ENCODE results near the gene YTHDF2.
"Not testable (repeated sequence)": the region's sequence is repeated elsewhere in the genome, so short reads cannot be mapped to it uniquely, and the experiment has no call there.

The YTHDF2 gene

GRCh38 chr1:28770601-28771165, 33.9 kb downstream of the YTHDF2 start:
- no peaks in the 10 kb centered on the region for H3K27me3 ChIP-seq (ENCODE audit: control insufficient read depth, insufficient read depth, low read length)
- H3K4me3 ChIP-seq (ENCODE audit: low read length) = no peak overlapping the region
- peaks cover 9% of the 10 kb centered on the region for H3K36me3 ChIP-seq (ENCODE audit: control insufficient read depth, insufficient read depth, low read length)
- H3K9ac ChIP-seq (ENCODE audit: low read length) = no peak overlapping the region
- H3K4me1 ChIP-seq (ENCODE audit: control insufficient read depth, insufficient read depth, low read length) = peaks cover 4% of the 10 kb centered on the region
- no peak overlapping the region for H3K27ac ChIP-seq (ENCODE audit: low read depth, low read length)

- not testable (repeated sequence) for H3K27ac ChIP-seq (ENCODE audit: low read depth, low read length); H3K27me3 ChIP-seq (ENCODE audit: control insufficient read depth, insufficient read depth, low read length); H3K9ac ChIP-seq (ENCODE audit: low read length); H3K4me3 ChIP-seq (ENCODE audit: low read length); H3K36me3 ChIP-seq (ENCODE audit: control insufficient read depth, insufficient read depth, low read length); H3K4me1 ChIP-seq (ENCODE audit: control insufficient read depth, insufficient read depth, low read length)
Observed at GRCh38 chr1:28771921-28772320, 35.2 kb downstream of the YTHDF2 start.

GRCh38 chr1:28773105-28773504, 36.4 kb downstream of the YTHDF2 start:
- H3K27ac ChIP-seq (ENCODE audit: low read depth, low read length) = no peak overlapping the region
- no peaks in the 10 kb centered on the region for H3K27me3 ChIP-seq (ENCODE audit: control insufficient read depth, insufficient read depth, low read length)
- peaks cover 9% of the 10 kb centered on the region for H3K36me3 ChIP-seq (ENCODE audit: control insufficient read depth, insufficient read depth, low read length)
- H3K9ac ChIP-seq (ENCODE audit: low read length) = no peak overlapping the region
- peaks cover 4% of the 10 kb centered on the region for H3K4me1 ChIP-seq (ENCODE audit: control insufficient read depth, insufficient read depth, low read length)
- H3K4me3 ChIP-seq (ENCODE audit: low read length) = no peak overlapping the region

- Histone ChIP-seq H3K36me3 (ENCODE audit: control insufficient read depth, insufficient read depth, low read length) (peaks cover 3% of the 10 kb centered on the region), H3K27ac (ENCODE audit: low read depth, low read length) (no peak overlapping the region), H3K27me3 (ENCODE audit: control insufficient read depth, insufficient read depth, low read length) (no peaks in the 10 kb centered on the region), H3K4me1 (ENCODE audit: control insufficient read depth, insufficient read depth, low read length) (peaks cover 4% of the 10 kb centered on the region), H3K4me3 (ENCODE audit: low read length) (peak overlapping the region; percentile 75), H3K9ac (ENCODE audit: low read length) (peak overlapping the region; percentile 62)
Observed at GRCh38 chr1:28775121-28775942, 38.6 kb downstream of the YTHDF2 start.

GRCh38 chr1:28776341-28776740, 39.6 kb downstream of the YTHDF2 start:
- no peak overlapping the region for H3K9ac ChIP-seq (ENCODE audit: low read length)
- no peaks in the 10 kb centered on the region for H3K36me3 ChIP-seq (ENCODE audit: control insufficient read depth, insufficient read depth, low read length)
- no peak overlapping the region for H3K27ac ChIP-seq (ENCODE audit: low read depth, low read length)
- H3K27me3 ChIP-seq (ENCODE audit: control insufficient read depth, insufficient read depth, low read length) = no peaks in the 10 kb centered on the region
- peaks cover 4% of the 10 kb centered on the region for H3K4me1 ChIP-seq (ENCODE audit: control insufficient read depth, insufficient read depth, low read length)
- H3K4me3 ChIP-seq (ENCODE audit: low read length) = no peak overlapping the region

- H3K27me3 ChIP-seq (ENCODE audit: control insufficient read depth, insufficient read depth, low read length) = no peaks in the 10 kb centered on the region
- H3K27ac ChIP-seq (ENCODE audit: low read depth, low read length) = no peak overlapping the region
- H3K36me3 ChIP-seq (ENCODE audit: control insufficient read depth, insufficient read depth, low read length) = no peaks in the 10 kb centered on the region
- H3K4me3 ChIP-seq (ENCODE audit: low read length) = no peak overlapping the region
- no peak overlapping the region for H3K9ac ChIP-seq (ENCODE audit: low read length)
- peaks cover 4% of the 10 kb centered on the region for H3K4me1 ChIP-seq (ENCODE audit: control insufficient read depth, insufficient read depth, low read length)
Observed at GRCh38 chr1:28778021-28778420, 41.3 kb downstream of the YTHDF2 start.

- Histone ChIP-seq H3K4me1 (ENCODE audit: control insufficient read depth, insufficient read depth, low read length) (peaks cover 4% of the 10 kb centered on the region), H3K4me3 (ENCODE audit: low read length) (no peak overlapping the region), H3K36me3 (ENCODE audit: control insufficient read depth, insufficient read depth, low read length) (no peaks in the 10 kb centered on the region), H3K27me3 (ENCODE audit: control insufficient read depth, insufficient read depth, low read length) (no peaks in the 10 kb centered on the region), H3K27ac (ENCODE audit: low read depth, low read length) (no peak overlapping the region), H3K9ac (ENCODE audit: low read length) (no peak overlapping the region)
Observed at GRCh38 chr1:28779751-28780408, 43.1 kb downstream of the YTHDF2 start.

- no peak overlapping the region for H3K27ac ChIP-seq (ENCODE audit: low read depth, low read length)
- H3K27me3 ChIP-seq (ENCODE audit: control insufficient read depth, insufficient read depth, low read length) = no peaks in the 10 kb centered on the region
- H3K4me3 ChIP-seq (ENCODE audit: low read length) = no peak overlapping the region
- no peaks in the 10 kb centered on the region for H3K36me3 ChIP-seq (ENCODE audit: control insufficient read depth, insufficient read depth, low read length)
- no peak overlapping the region for H3K9ac ChIP-seq (ENCODE audit: low read length)
- no peaks in the 10 kb centered on the region for H3K4me1 ChIP-seq (ENCODE audit: control insufficient read depth, insufficient read depth, low read length)
Observed at GRCh38 chr1:28781305-28781704, 44.6 kb downstream of the YTHDF2 start.

GRCh38 chr1:28782011-28782410, 45.3 kb downstream of the YTHDF2 start:
- H3K9ac ChIP-seq (ENCODE audit: low read length) = no peak overlapping the region
- no peaks in the 10 kb centered on the region for H3K27me3 ChIP-seq (ENCODE audit: control insufficient read depth, insufficient read depth, low read length)
- H3K36me3 ChIP-seq (ENCODE audit: control insufficient read depth, insufficient read depth, low read length) = no peaks in the 10 kb centered on the region
- H3K4me3 ChIP-seq (ENCODE audit: low read length) = no peak overlapping the region
- H3K27ac ChIP-seq (ENCODE audit: low read depth, low read length) = no peak overlapping the region
- H3K4me1 ChIP-seq (ENCODE audit: control insufficient read depth, insufficient read depth, low read length) = no peaks in the 10 kb centered on the region

- H3K9ac ChIP-seq (ENCODE audit: low read length) = no peak overlapping the region
- no peaks in the 10 kb centered on the region for H3K36me3 ChIP-seq (ENCODE audit: control insufficient read depth, insufficient read depth, low read length)
- H3K4me3 ChIP-seq (ENCODE audit: low read length) = no peak overlapping the region
- H3K27me3 ChIP-seq (ENCODE audit: control insufficient read depth, insufficient read depth, low read length) = no peaks in the 10 kb centered on the region
- H3K4me1 ChIP-seq (ENCODE audit: control insufficient read depth, insufficient read depth, low read length) = no peaks in the 10 kb centered on the region
- no peak overlapping the region for H3K27ac ChIP-seq (ENCODE audit: low read depth, low read length)
Observed at GRCh38 chr1:28783363-28783762, 46.6 kb downstream of the YTHDF2 start.

GRCh38 chr1:28789412-28789811, 52.7 kb downstream of the YTHDF2 start:
- Histone ChIP-seq H3K9ac (ENCODE audit: low read length) (no peak overlapping the region), H3K27me3 (ENCODE audit: control insufficient read depth, insufficient read depth, low read length) (no peaks in the 10 kb centered on the region), H3K27ac (ENCODE audit: low read depth, low read length) (no peak overlapping the region), H3K4me1 (ENCODE audit: control insufficient read depth, insufficient read depth, low read length) (no peaks in the 10 kb centered on the region), H3K4me3 (ENCODE audit: low read length) (no peak overlapping the region), H3K36me3 (ENCODE audit: control insufficient read depth, insufficient read depth, low read length) (no peaks in the 10 kb centered on the region)

- H3K27me3 ChIP-seq (ENCODE audit: control insufficient read depth, insufficient read depth, low read length) = no peaks in the 10 kb centered on the region
Observed at GRCh38 chr1:28789816-28790215, 53.1 kb downstream of the YTHDF2 start.

More at GRCh38 chr1:28789816-28790215, 53.1 kb downstream of the YTHDF2 start:
- Histone ChIP-seq H3K4me1 (ENCODE audit: control insufficient read depth, insufficient read depth, low read length) (no peaks in the 10 kb centered on the region), H3K9ac (ENCODE audit: low read length) (no peak overlapping the region), H3K27ac (ENCODE audit: low read depth, low read length) (no peak overlapping the region), H3K4me3 (ENCODE audit: low read length) (no peak overlapping the region), H3K36me3 (ENCODE audit: control insufficient read depth, insufficient read depth, low read length) (no peaks in the 10 kb centered on the region)
